Ascending aorta (tissue), 2 donors: ENCODE measurements around the gene PAM16. TPM values are rescaled to one million over a fixed set of nuclear protein-coding genes. Genes with fewer than 3 reads are reported as not detected.

Source experiments
- DNase-seq, 2 donors: peaks; one replicate each; pipeline ENCODE4 v3.0.0-alpha.2; 2019; ENCODE audit warnings: low spot score in 2 of 2
- H3K27ac ChIP-seq, 2 donors: fragments of 200-600 bp; sonication (generic); one replicate each; pipeline ENCODE4 v1.5.1; 2016 to 2017; ENCODE audit warnings: mild to moderate bottlenecking in 1 of 2
- H3K27me3 ChIP-seq: fragments of 200-600 bp; sonication (generic); one replicate; pipeline ENCODE4 v1.5.1; 2017
- H3K36me3 ChIP-seq, 2 donors: fragments of 200-600 bp; sonication (generic); one replicate each; pipeline ENCODE4 v1.5.1; 2016
- H3K4me1 ChIP-seq, 2 donors: fragments of 200-600 bp; sonication (generic); one replicate each; pipeline ENCODE4 v1.5.1; 2016 to 2017; ENCODE audit warnings: mild to moderate bottlenecking in 1 of 2
- H3K4me3 ChIP-seq, 2 donors: fragments of 200-600 bp; sonication (generic); one replicate each; pipeline ENCODE4 v1.5.1; 2016 to 2017; ENCODE audit warnings: mild to moderate bottlenecking in 1 of 2
- H3K9me3 ChIP-seq, 2 donors: fragments of 200-600 bp; sonication (generic); one replicate each; pipeline ENCODE4 v1.5.1; 2016
- CTCF ChIP-seq, 3 experiments: fragments of 200-600 bp in 2 of 3; fragments of 450-650 bp in 1 of 3; sonication (generic) in 2 of 3; IDR thresholded peaks; one replicate each; pipeline ENCODE4 v1.5.1; 2016 to 2019; ENCODE audit warnings: antibody characterized with exemption in 3 of 3, mild to moderate bottlenecking in 1 of 3, moderate library complexity in 1 of 3
- intact Hi-C: fragments of 100-400 bp; cut with DNase I; formaldehyde crosslinking; loops from one replicate; pipeline ENCODE4 v1.15.1; 2023
- total RNA-seq: library from RNA; depleted of rRNA; stranded (reverse); fragments of >200 nt; gene quantifications from one replicate; pipeline ENCODE4 v1.1.0, GENCODE V29; 2016

Gene PAM16
- total RNA-seq, 1 donor from 2014 or later = 26.6 TPM

DNA sequence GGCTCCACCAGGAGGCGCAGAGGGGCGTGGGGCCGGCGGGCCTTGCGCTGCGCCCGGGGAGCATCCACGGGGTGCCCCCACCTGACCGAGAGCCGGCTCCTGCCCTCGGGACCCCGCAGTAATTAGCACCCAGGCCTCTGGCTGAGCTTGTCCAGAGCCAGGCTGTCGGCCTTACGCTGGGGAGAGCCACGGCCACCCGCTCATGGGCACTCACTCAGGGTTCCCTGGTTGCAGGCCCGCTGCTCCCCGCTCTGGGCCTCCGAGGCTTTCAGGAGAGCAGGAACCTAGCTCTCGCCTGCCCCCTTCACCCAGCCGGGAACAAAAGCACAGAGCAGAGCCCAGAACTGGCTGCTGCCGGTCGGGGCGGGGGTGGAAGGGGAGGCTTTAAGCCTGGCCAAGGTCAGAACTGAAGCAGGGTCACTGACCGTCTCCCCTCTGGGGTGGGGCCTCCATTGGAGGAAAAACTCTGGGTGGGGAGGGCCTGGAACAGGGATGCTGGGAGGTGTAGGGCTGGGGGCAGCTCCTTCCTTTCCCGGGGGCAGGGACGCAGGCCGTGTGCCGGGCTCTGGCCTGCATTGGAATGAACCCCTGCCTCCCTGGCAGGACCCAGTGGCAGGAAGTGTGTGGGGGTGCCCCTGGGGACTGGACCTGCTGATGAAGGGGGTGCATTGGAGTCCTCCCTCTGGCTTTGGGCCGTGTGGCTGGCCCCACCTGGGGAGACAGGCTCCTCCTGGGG is 22.9 kb downstream of the PAM16 start:
- H3K27me3 ChIP-seq = no peaks in the 10 kb centered on the region
- intact Hi-C loops = loop anchor here (10.0 kb wide), 1 partner anchor 383 kb away; no protein-coding TSS in a partner anchor
- H3K27ac ChIP-seq = peak overlapping the region; percentile 93 to 94
- no peaks in the 10 kb centered on the region for H3K9me3 ChIP-seq
- peaks cover 49 to 59% of the 10 kb centered on the region in 2 donors for H3K4me1 ChIP-seq
- peak in 1 of 2 donors; percentile 86 for DNase-seq
- peak; percentile 62 to 76 (median 64) for TF ChIP-seq CTCF (IDR thresholded peaks at IDR 0.05)
- peak overlapping the region; percentile 53 to 61 for H3K4me3 ChIP-seq
- H3K36me3 ChIP-seq = peaks cover 10 to 11% of the 10 kb centered on the region in 2 donors

DNA sequence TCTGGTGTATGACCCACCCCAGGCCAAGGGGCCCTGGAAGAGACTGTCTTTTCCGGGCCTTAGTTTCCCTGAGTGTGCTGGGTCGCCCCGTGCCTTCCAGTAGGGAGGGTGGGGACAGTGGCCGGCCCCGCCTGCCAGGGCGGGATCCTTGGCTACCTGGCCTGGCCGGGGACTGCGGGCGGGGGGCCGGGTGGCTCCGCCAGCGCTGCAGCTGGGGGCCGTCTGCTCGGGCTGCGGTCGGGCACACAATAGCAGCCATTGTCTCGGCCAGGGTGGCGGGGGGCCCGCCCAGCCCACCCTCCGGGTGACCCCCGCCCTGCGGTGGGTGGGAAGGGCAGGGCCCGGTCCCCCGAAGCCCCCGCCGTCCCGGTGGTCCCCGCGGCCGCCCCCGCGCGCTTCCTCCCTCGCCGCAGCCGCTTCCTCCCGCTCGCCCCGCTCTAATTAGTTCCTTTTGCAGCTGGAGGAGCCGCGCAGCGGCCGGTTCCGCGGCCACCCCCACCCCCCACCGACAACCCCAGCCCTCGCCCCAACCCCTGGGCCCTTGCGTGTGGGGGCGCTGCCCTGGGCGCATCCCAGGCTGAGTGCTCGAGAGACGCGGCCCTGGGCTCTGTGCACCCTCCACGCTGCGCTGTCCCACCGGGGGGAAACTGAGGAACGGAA is 23.6 kb downstream of the PAM16 start:
- H3K27ac ChIP-seq = peak overlapping the region; percentile 93 to 94
- peaks cover 3 to 8% of the 10 kb centered on the region in 2 donors for H3K36me3 ChIP-seq
- H3K9me3 ChIP-seq = no peaks in the 10 kb centered on the region
- no peaks in the 10 kb centered on the region for H3K27me3 ChIP-seq
- H3K4me3 ChIP-seq = peak overlapping the region; percentile 53 to 61
- intact Hi-C loops = loop anchor here (10.0 kb wide), 1 partner anchor 383 kb away; no protein-coding TSS in a partner anchor
- TF ChIP-seq CTCF (IDR thresholded peaks at IDR 0.05) = no peak
- DNase-seq = no peak
- peaks cover 50 to 66% of the 10 kb centered on the region in 2 donors for H3K4me1 ChIP-seq

DNA sequence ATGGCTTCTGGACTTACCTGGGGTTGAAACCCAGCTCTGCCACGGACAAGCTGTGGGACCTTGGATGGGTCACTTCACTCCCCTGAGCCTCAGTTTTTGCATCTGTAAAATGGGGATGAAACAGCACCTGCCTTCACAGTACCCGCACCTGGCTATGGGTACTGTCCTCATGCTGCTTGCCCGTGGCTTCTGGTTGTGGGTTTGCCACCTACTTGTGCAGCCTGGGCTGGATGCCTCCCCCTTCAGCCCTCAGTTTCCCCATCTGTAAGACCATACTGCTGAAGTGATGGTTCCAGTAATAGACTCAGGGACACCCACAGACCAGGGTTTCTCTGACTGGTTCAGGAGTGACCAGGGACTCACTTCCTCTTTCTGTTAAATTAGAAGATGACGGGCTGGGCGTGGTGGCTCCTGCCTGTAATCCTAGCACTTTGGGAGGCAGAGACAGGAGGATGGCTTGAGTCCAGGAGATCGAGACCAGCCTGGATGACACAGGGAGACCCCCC is 25.8 kb downstream of the PAM16 start:
- intact Hi-C loops = loop anchor here (2.0 to 10.0 kb wide), 2 partner anchors 15 to 381 kb away; no protein-coding TSS in a partner anchor
- TF ChIP-seq CTCF (IDR thresholded peaks at IDR 0.05) = no peak
- DNase-seq = no peak
- H3K9me3 ChIP-seq = no peaks in the 10 kb centered on the region
- peak overlapping the region; percentile 93 to 94 for H3K27ac ChIP-seq
- H3K4me3 ChIP-seq = peak overlapping the region in 1 of 2 donors; percentile 46
- H3K36me3 ChIP-seq = no peaks in the 10 kb centered on the region
- peaks cover 65 to 85% of the 10 kb centered on the region in 2 donors for H3K4me1 ChIP-seq
- no peaks in the 10 kb centered on the region for H3K27me3 ChIP-seq

DNA sequence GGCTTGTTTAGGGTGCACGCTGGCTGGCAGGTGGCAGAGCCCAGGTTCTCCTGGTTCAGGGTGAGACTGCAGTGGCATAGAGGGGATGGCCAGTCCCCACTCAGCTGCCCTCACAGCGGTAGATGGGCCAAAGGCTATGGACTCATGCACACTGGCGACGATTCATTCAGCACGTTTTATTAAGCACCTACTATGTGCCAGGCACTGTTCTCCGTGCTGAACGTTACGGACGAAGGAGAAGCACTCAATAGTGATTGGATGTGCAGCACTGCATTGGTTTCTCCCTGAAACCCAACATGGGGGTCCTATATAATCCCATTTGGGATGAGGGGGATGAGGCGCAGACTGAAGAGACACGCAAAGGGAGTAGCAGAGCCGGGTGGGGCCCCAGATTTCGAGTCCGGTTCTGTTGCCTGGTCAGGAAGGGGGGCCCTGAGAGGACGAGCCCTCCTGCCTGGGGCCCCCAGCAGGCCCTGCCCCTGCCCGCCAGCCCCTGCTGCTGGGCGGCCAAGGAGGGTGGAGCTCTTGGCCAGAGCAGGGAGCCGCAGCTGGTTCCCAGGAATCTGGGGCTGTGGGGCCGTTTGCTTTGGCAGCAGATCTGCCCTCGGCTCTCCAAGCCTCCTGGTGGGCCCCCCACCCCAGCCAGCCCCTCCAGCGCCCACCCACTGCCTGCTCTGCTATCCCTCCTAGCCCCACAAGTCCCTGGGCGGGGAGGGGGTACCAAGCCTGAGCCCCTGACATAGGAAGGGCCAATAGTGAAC is 26.4 kb downstream of the PAM16 start:
- H3K27ac ChIP-seq = peak overlapping the region; percentile 93 to 94
- H3K4me3 ChIP-seq = peak overlapping the region in 1 of 2 donors; percentile 46
- no peaks in the 10 kb centered on the region for H3K36me3 ChIP-seq
- no peaks in the 10 kb centered on the region for H3K27me3 ChIP-seq
- DNase-seq = no peak
- intact Hi-C loops = loop anchor here (2.0 to 10.0 kb wide), 2 partner anchors 14 to 380 kb away; no protein-coding TSS in a partner anchor
- no peak for TF ChIP-seq CTCF (IDR thresholded peaks at IDR 0.05)
- peaks cover 67 to 86% of the 10 kb centered on the region in 2 donors for H3K4me1 ChIP-seq
- no peaks in the 10 kb centered on the region for H3K9me3 ChIP-seq

DNA sequence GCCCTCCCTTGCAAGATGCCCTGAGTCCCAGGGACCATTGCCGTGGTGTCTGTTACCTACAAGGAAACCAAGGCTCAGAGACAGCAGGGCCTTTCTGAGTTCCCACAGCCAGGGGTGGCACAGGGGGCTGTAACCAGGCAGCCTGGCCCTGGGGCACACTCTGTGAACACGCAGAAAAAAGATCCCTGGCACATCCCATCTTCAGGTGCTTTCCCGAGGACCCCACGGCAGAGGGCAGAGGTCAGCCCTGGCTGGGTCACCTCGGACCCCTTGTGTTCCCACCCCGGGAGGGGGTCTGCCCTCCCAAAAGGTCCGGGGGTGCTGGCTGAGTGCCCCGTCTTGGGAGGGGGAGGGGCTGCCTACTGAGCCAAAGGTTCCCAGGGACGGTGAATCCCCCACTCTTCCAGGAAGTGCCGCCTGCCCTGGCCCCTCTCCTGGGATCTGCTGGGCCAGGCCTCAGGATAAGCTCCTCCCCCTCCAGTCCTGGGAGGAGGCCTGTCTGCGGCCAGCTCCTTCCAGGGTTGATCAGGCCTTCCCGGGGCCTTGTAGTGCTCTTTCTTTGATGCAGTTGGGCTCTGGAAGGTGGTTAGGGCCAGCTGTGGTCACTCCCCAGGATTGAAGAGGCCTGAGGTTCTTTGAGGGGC is 27.2 kb downstream of the PAM16 start:
- peak in 1 of 2 donors; percentile 85 for DNase-seq
- Histone ChIP-seq H3K4me1 (peaks cover 66 to 84% of the 10 kb centered on the region in 2 donors), H3K9me3 (no peaks in the 10 kb centered on the region), H3K27me3 (no peaks in the 10 kb centered on the region), H3K4me3 (peak overlapping the region in 1 of 2 donors; percentile 46), H3K27ac (peak overlapping the region; percentile 93 to 94), H3K36me3 (no peaks in the 10 kb centered on the region)
- intact Hi-C loops = loop anchor here (2.0 to 10.0 kb wide), 2 partner anchors 13 to 379 kb away; no protein-coding TSS in a partner anchor
- TF ChIP-seq CTCF (IDR thresholded peaks at IDR 0.05) = no peak
